AG04450 (cell line): ENCODE results near the gene POP5. TPM values are rescaled to one million over a fixed set of nuclear protein-coding genes. Genes with fewer than 3 reads are reported as not detected.

Experiments used
- CTCF ChIA-PET: fragments of 300-600, 350-600 bp; formaldehyde crosslinking; extraction: SDS; loops from one replicate; lab custom pipeline; 2022; ENCODE audit warnings: antibody characterized with exemption, inconsistent platforms; lab: Charles Lee
- POLR2A ChIA-PET: fragments of 350-600 bp; formaldehyde crosslinking; extraction: SDS; loops from one replicate; lab custom pipeline; 2021; ENCODE audit warnings: antibody characterized with exemption, inconsistent platforms; lab: Yijun Ruan, JAX
- DNase-seq: peaks from one replicate; pipeline ENCODE4 v3.0.0-alpha.2; 2011; ENCODE audit warnings: low read depth, low spot score
- H3K27ac ChIP-seq: one replicate; pipeline ENCODE4 v1.5.1; 2012; ENCODE audit warnings: low read depth, low read length, control low read depth
- H3K27me3 ChIP-seq: one replicate; pipeline ENCODE4 v1.6.0; 2012; ENCODE audit warnings: low read length; ENCODE audit not compliant: control insufficient read depth, insufficient read depth
- H3K4me3 ChIP-seq: 2 replicates; pipeline ENCODE4 v1.5.1; 2011; ENCODE audit warnings: mild to moderate bottlenecking, low read depth, low read length, control low read depth
- H3K9me3 ChIP-seq: 2 replicates; pipeline ENCODE4 v1.5.1; 2012; ENCODE audit warnings: low read length; ENCODE audit not compliant: control insufficient read depth, insufficient read depth
- CTCF ChIP-seq: IDR thresholded peaks from 2 replicates; pipeline ENCODE4 v1.5.1; 2011; ENCODE audit warnings: low read depth, low read length, control low read depth, inconsistent platforms
- polyA plus RNA-seq: library from polyadenylated mRNA; depleted of rRNA; stranded (reverse); fragments of >200 nt; gene quantifications from 2 replicates; pipeline ENCODE4 v1.2.3, GENCODE V29; 2011

The POP5 gene
- polyA plus RNA-seq, 1 experiment, result 54.0 TPM

GRCh38 chr12:120539303-120539702 lies 41.9 kb downstream of the POP5 start:
- DNase-seq, result no peak
- TF ChIP-seq CTCF, result no peak
- ChIA-PET POLR2A (interaction anchor here (0.9 to 1.1 kb wide), 2 partner anchors 10 to 65 kb away, joined by 3 read pairs; no protein-coding TSS in a partner anchor), CTCF (interaction anchor here (1.0 kb wide), 2 partner anchors 44 to 222 kb away, joined by 3 to 6 read pairs; no protein-coding TSS in a partner anchor)
- no peaks in the 10 kb centered on the region; the same call in 1 of the 2 replicates for H3K9me3 ChIP-seq
- H3K27me3 ChIP-seq, result no peaks in the 10 kb centered on the region
- peak overlapping the region; percentile 25 for H3K27ac ChIP-seq
- H3K4me3 ChIP-seq, result no peak overlapping the region

GRCh38 chr12:120538281-120539156 lies 42.7 kb downstream of the POP5 start:
- POLR2A ChIA-PET, result interaction anchor here (0.9 to 1.1 kb wide), 2 partner anchors 9 to 64 kb away, joined by 3 read pairs; no protein-coding TSS in a partner anchor

GRCh38 chr12:120537856-120538220 lies 43.4 kb downstream of the POP5 start:
- Histone ChIP-seq H3K4me3 (peak overlapping the region; percentile 27; the same call in 1 of the 2 replicates), H3K9me3 (no peaks in the 10 kb centered on the region; the same call in 1 of the 2 replicates), H3K27ac (no peak overlapping the region), H3K27me3 (no peaks in the 10 kb centered on the region)
- POLR2A ChIA-PET, result interaction anchor here (1.2 kb wide), 1 partner anchor 44 kb away, joined by 3 read pairs; the partner anchor contains the start of gene POP5
- no peak for DNase-seq
- CTCF ChIA-PET, result interaction anchor here (0.6 kb wide), 1 partner anchor 693 kb away, joined by 3 read pairs; no protein-coding TSS in a partner anchor
- no peak for TF ChIP-seq CTCF

More at GRCh38 chr12:120538281-120539156, 42.7 kb downstream of the POP5 start:
- no peak for DNase-seq
- Histone ChIP-seq H3K9me3 (no peaks in the 10 kb centered on the region; the same call in 1 of the 2 replicates), H3K27ac (no peak overlapping the region), H3K27me3 (no peaks in the 10 kb centered on the region), H3K4me3 (peak overlapping the region; percentile 10; the same call in 1 of the 2 replicates)
- no peak for TF ChIP-seq CTCF
- CTCF ChIA-PET, result interaction anchor here (0.6 kb wide), 1 partner anchor 692 kb away, joined by 3 read pairs; no protein-coding TSS in a partner anchor

GRCh38 chr12:120536064-120536791 lies 45.0 kb downstream of the POP5 start:
- no peaks in the 10 kb centered on the region for H3K27me3 ChIP-seq
- peak overlapping the region; percentile 71 for H3K4me3 ChIP-seq
- no peaks in the 10 kb centered on the region; the same call in 1 of the 2 replicates for H3K9me3 ChIP-seq
- TF ChIP-seq CTCF, result no peak
- DNase-seq, result no peak
- CTCF ChIA-PET, result no interaction called here
- H3K27ac ChIP-seq, result no peak overlapping the region
- POLR2A ChIA-PET, result interaction anchor here (0.6 to 1.0 kb wide), 2 partner anchors 39 to 335 kb away, joined by 3 to 6 read pairs; partner anchors contain the start of gene RPLP0
